ENCODE results near the gene RELB.

GRCh38 chr19:45076851-45077730, 75.8 kb downstream of the RELB start:
- no peak for TF ChIP-seq POLR2AphosphoS5 (IDR thresholded peaks at IDR 0.05; ENCODE audit: borderline replicate concordance, low read depth, low read length)
- no peak for TF ChIP-seq EZH2 (IDR thresholded peaks at IDR 0.05)
